GM10248 (cell line): ENCODE data around the gene EPHB3.

Source experiments
- CTCF ChIA-PET: fragments of 300-600 bp; sonication (Branson Sonifier 250); formaldehyde crosslinking; extraction: SDS; loops from one replicate; lab custom pipeline; 2021; ENCODE audit warnings: antibody characterized with exemption; lab: Yijun Ruan, JAX
- POLR2A ChIA-PET: fragments of 350-650 bp; sonication (Branson Sonifier 250); formaldehyde crosslinking; extraction: SDS; loops from one replicate; lab custom pipeline; 2020; ENCODE audit warnings: antibody characterized with exemption; lab: Yijun Ruan, JAX
- DNase-seq: peaks from one replicate; pipeline ENCODE4 v3.0.0; 2012; ENCODE audit errors: extremely low spot score
- TF ChIP-seq, protein P1 (sequence below): IDR thresholded peaks from 2 replicates; pipeline ENCODE4 v1.5.1; 2012; ENCODE audit warnings: mild to moderate bottlenecking, low read depth; ENCODE audit errors: extremely low read depth, missing control alignments, control extremely low read depth

Gene EPHB3

DNA sequence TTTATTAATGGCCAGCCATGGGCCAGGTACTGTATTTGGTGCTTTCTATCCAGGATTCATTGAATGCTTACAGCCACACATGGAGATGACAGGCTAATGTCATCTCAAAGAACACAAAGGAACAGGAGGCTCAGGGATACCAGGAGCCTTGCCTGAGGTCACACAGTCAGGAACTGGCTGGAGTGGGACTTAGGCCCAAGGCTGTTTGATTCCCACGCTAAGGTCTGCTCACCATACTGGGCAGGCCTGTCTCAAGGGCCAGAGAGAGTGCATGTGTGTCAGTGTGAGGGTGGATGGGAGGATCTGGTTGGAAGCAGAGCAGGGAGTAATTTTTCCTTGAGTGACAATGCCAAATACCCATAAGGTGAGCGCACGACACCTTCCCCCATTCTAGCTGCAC is 37.6 kb downstream of the EPHB3 start:
- ChIA-PET CTCF (interaction anchor here (1.6 kb wide), 1 partner anchor 13 kb away, joined by 3 read pairs; no protein-coding TSS in a partner anchor), POLR2A (no interaction called here)
- TF ChIP-seq, protein P1, sequence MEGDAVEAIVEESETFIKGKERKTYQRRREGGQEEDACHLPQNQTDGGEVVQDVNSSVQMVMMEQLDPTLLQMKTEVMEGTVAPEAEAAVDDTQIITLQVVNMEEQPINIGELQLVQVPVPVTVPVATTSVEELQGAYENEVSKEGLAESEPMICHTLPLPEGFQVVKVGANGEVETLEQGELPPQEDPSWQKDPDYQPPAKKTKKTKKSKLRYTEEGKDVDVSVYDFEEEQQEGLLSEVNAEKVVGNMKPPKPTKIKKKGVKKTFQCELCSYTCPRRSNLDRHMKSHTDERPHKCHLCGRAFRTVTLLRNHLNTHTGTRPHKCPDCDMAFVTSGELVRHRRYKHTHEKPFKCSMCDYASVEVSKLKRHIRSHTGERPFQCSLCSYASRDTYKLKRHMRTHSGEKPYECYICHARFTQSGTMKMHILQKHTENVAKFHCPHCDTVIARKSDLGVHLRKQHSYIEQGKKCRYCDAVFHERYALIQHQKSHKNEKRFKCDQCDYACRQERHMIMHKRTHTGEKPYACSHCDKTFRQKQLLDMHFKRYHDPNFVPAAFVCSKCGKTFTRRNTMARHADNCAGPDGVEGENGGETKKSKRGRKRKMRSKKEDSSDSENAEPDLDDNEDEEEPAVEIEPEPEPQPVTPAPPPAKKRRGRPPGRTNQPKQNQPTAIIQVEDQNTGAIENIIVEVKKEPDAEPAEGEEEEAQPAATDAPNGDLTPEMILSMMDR, result no peak
- no peak for DNase-seq

DNA sequence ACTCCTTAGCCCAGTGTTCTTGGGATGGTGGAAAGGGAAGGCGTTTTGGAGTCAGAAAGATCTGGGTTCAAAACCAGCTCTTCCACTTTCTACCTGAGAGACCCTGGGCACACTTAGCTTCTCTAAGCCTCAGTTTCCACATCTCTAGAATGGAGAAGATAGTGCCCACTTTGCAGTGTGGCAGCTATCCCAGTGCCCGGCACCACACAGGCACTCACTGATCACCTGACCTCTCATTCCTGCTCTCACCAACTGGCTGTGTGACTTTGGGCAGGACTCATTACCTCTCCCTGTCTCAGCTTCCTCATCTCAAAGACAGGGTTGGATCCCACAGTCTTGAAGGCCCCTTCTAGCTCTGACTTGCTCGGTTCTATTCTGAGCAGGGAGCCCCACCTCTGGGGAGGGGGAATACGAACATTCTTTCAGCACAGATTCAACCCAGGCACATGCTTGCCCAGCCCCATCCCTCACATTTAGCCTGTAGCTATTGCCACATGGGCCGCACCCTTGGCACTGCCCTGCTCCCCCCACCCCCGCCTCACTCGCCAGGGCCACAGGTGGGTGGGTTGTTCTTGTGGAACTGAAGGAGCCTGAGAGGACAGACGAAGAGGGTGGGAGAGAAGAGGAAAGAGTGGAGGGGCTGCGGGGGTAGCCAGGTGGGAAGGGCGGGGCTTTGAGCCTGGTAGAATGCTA is 39.2 kb downstream of the EPHB3 start:
- POLR2A ChIA-PET, result no interaction called here
- TF ChIP-seq, protein P1, result no peak
- no peak for DNase-seq
- CTCF ChIA-PET, result interaction anchor here (1.1 to 1.6 kb wide), 3 partner anchors 9 to 126 kb away, joined by 3 to 6 read pairs (median 3); no protein-coding TSS in a partner anchor

DNA sequence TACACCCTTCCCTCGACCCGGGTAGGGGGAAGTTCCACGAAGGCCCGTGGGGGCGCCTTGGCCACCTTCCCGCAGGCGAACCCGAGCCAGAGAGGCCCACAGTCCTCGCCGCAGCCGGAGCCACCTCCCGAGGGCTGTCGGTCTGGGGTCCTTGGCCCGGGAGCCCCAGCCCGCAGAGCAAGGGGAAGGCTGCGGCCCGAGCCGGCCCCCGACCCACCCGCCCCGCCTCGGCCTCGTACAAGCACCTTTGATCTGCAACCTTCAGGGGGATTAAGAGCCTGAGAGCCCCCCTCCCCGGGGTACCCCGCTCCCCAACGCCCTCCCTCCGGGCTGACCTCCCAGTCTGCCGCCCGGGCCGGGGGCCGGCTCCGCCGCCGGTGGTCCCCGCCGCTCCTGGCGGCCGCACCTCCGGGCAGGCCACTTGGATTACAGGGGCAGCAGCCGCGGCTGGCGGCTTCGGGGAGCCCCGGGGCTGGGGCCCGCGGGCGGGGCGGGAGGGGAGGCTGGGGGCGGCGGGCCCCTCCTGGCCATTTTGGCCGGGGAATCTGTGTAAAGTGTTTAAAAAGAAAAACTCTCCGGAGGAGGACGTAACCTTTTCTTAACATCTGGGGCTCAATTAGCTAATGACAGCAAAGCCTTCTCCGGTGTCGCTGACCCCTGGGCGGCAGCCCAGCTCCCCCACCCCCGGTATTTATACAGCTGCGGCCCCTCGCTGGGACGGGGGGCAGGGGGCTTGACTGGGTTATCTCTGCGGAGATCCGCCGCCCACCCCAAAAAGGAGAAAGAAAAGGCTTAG is 40.2 kb downstream of the EPHB3 start:
- ChIA-PET POLR2A (no interaction called here), CTCF (interaction anchor here (1.1 to 1.6 kb wide), 3 partner anchors 12 to 125 kb away, joined by 3 to 6 read pairs (median 3); no protein-coding TSS in a partner anchor)
- no peak for DNase-seq
- TF ChIP-seq, protein P1, result no peak

DNA sequence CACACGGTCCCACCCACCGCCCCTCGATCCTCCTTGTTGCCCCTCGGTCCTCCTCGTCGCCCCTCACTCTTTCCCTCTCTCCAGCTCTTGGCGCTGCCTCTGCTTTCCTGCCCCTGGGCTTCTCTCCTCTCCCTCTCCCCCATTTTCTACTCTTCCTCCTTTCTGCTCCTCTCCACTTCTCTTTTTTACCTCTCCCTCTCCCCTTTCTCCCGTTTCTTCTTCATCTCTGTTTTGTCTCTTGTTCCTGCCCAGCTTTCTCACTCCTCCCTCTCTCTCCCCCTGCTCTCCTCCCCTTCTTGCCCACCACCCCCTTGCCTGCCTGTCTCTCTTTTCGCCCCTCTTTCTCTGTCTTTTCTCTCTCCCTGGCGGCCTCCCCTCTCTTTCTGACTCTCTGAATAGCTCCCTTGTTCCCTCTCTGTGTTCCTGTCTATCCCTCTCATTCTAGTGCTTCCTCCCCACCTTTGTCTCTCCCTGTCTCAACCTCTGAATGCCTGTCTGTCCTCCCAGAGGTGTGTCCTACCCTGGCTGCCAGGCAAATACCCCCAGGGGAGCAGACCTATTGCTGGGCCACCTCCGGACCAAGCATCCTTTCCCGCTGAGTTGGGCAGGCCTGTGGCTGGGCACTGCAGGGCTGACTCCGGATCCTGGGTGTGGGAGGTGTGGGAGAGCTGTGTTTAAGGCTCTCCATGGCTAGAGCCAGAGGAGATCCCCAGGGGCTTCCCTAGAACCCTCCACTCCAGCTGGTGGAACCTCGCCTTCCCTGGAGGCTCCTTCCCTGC is 41.0 kb downstream of the EPHB3 start:
- ChIA-PET POLR2A (no interaction called here), CTCF (interaction anchor here (1.1 kb wide), 1 partner anchor 30 kb away, joined by 3 read pairs; no protein-coding TSS in a partner anchor)
- no peak for DNase-seq
- TF ChIP-seq, protein P1, result no peak

DNA sequence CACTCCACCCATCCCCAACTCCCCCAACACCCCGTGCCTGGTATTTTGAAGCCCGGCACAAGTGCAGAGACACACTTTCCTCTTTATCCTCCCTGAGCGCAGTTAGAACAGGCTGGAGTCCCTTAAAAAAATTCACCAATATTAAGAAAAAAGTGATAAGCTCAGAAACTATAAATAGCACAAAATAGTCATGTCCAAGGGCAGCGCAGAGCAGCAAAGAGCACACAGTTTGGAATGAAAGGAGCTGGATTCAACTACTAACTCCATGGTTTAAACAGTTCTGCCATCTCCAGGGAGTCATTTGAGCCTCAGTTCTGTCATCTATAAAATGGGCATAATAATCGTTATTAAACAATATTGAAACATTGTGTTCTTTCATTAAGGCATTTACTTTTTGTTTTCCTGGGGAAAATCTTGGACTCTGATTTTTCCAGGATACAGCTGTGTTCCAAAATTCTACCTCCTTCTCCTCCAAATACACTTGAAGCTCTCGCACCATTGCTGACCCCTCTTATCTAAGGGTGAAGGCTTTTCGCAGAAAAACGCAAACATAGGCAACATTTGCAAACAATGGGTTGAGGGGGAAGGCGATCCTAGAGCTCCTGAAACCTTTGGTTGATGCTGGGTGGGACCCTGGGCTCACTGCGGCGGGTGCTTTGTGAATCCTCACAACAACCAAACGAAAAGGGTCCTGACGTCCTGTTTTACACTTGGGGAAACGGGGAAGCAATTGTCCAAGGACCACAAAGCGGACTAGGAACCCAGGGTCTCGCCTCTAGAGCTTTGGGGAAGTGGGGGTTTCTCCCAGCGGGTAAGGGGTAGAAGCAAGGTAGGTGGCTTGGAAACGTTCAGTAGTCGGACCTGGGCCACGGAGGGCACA is 41.8 kb downstream of the EPHB3 start:
- TF ChIP-seq, protein P1, result no peak
- ChIA-PET CTCF (interaction anchor here (1.2 kb wide), 1 partner anchor 31 kb away, joined by 3 read pairs; no protein-coding TSS in a partner anchor), POLR2A (no interaction called here)
- DNase-seq, result no peak
